GM12865 (cell line): ENCODE measurements around the gene CADPS2.

Source experiments
- DNase-seq: peaks from one replicate; pipeline ENCODE4 v3.0.0; 2010; ENCODE audit warnings: low read depth
- H3K4me3 ChIP-seq: 2 replicates; pipeline ENCODE4 v1.5.1; 2011; ENCODE audit warnings: mild to moderate bottlenecking, low read depth, low read length, control low read depth
- CTCF ChIP-seq: IDR thresholded peaks from 2 replicates; pipeline ENCODE4 v1.5.1; 2011; ENCODE audit warnings: low read length, control low read depth, low read depth, inconsistent platforms; ENCODE audit not compliant: insufficient read depth; ENCODE audit errors: missing control alignments

Gene CADPS2

GRCh38 chr7:122492007-122492406 lies 394.3 kb downstream of the CADPS2 start:
- no peak for TF ChIP-seq CTCF
- no peak overlapping the region for H3K4me3 ChIP-seq
- no peak for DNase-seq

- no peak for TF ChIP-seq CTCF
- no peak overlapping the region for H3K4me3 ChIP-seq
- DNase-seq = no peak
These were observed 398.0 kb downstream of the CADPS2 start for GRCh38 chr7:122488241-122488640.

- TF ChIP-seq CTCF = no peak
- H3K4me3 ChIP-seq = no peak overlapping the region
- no peak for DNase-seq
These were observed 399.1 kb downstream of the CADPS2 start for GRCh38 chr7:122487131-122487530.

- TF ChIP-seq CTCF = no peak
- DNase-seq = no peak
These were observed 400.4 kb downstream of the CADPS2 start for GRCh38 chr7:122485856-122486255.

GRCh38 chr7:122482212-122482611 lies 404.0 kb downstream of the CADPS2 start:
- no peak for DNase-seq
- no peak for TF ChIP-seq CTCF
- H3K4me3 ChIP-seq = no peak overlapping the region

More at GRCh38 chr7:122485856-122486255, 400.4 kb downstream of the CADPS2 start:
- H3K4me3 ChIP-seq = no peak overlapping the region

- DNase-seq = no peak
- no peak for TF ChIP-seq CTCF
- no peak overlapping the region for H3K4me3 ChIP-seq
These were observed 415.4 kb downstream of the CADPS2 start for GRCh38 chr7:122470859-122471258.

GRCh38 chr7:122468945-122469344 lies 417.3 kb downstream of the CADPS2 start:
- no peak overlapping the region for H3K4me3 ChIP-seq
- TF ChIP-seq CTCF = no peak
- DNase-seq = no peak
